ENCODE data around the gene INPP5A.

INPP5A gene

DNA sequence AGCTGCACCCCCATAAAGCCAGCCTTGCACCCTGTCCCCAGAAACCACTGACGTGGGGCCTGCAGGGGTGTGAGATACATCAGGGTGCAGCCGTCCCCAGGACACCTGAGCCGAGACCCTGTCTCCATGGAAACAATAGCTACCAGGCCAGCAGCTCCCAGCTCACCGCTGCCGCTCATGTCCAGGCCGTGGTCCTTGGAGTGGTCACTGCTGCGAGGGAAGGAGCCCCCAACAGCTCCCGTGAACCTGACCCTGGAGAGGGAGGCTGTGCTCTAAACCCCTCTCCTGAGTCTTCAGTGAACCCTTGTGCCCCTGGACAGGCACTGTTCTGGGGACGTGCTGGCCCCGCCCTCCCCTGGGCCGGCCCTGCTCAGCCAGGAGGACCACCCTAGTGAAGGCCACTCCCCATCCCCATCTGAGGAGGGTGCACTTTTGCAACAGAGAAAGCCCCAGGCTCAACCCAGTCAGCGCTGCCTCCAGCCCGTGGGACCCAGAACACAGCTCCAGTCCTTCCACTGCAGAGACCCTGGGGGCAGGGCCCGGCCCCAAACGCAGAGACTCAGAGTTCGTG, 19.6 kb upstream of the INPP5A start:
- no peak for DNase-seq (ENCODE audit: low read depth)

DNA sequence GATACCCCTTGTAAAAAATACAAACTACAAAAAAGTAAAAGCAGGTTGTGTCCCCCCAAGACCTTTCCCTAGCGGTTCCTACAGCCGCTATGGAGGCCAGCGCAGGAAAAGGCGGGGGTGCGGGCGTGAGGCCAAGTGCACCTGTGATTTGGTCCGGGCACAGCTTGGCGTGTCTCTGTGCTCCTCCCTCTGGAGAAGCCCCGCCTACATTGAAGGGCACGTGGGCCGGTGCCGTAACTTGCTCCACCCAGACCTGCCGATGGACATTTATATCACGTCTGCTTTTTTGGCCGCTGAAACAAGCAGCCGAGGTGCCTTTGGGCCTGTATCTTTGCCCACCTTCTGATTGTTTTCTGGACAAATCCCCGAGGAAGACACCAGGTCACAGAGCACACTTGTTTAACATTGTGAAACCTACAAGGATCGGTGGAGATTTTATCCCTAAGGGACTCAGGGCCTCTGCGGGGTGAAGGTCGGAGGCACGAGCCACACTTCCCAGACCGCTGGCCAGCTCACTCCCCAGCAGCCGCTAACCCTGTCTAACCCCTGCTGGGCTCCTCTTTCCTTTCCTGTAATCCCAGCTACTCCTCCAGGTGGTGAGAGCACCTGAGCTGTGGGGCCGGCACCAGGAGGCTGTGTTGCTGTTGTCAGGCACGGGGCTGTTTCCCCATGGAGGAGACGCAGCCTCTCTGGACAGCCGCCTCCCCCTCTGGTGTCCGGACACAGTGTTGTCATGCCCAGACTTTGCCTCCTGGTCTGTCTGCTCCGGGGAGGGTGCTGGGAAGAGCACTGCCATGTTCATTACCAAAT, 18.8 kb upstream of the INPP5A start:
- DNase-seq (ENCODE audit: low read depth) = no peak

DNA sequence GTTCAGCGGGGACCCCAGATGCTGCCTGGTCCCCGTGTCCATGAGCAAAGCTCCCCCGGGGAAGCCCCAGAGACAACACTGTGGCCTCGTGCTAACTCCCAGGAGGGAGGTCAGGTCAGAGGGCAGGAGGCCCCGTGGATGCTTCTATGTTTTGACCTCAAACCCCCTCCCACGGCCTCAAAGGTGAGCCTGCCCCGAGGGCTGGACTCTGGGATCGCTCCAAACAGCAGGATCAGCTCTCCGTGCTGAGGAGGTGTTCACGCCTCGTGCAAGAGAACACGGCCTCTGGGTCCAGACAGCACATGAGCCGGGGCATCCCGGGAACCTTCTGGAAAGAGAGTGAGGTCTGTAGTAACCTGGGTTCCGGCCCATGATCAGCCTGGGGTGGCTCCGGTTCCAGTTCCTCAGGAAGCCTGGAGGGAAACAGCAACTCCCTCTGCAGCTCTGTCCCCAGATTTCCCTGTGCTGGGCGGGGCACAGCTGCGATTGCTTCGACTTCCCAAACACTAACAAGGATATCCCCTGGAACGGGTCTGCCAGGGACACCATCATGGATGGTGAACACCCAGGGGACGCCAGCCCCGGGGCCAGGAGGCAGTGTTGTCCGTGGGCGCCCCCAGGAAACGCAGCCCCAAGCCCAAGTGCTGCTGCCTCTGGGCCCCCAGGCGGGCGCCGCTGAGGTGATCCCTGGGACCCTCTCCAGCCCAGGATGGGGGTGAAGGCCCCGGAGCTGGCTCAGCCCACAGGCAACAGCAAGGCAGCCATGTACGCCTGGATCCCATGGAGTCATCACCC, 18.0 kb upstream of the INPP5A start:
- DNase-seq (ENCODE audit: low read depth) = no peak

- no peak for DNase-seq (ENCODE audit: low read depth)
These were observed 17.3 kb upstream of the INPP5A start for GRCh38 chr10:132520177-132520811.

DNA sequence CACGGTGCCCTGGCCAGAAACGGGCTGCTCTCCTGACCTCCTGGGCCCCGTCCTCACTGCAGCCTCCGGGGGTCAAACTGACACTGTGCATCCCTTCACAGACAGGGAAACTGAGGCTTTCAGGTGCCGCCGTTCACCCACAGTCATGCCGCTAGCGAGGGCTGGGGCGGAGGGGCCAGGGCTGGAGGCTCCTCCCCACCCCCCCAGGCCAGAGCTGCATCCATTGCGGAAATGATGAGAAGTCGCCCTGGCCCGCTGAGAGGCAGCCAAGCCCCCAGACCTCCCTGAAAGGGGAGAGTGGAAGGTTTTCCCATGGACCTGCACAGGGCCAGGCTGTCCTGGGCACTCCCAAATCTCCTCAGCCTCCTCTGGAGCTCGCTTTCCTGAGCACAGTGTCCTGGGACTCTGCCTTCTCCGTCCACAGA, 16.5 kb upstream of the INPP5A start:
- no peak for DNase-seq (ENCODE audit: low read depth)

GRCh38 chr10:132521466-132522102, 16.0 kb upstream of the INPP5A start:
- DNase-seq (ENCODE audit: low read depth) = no peak

DNA sequence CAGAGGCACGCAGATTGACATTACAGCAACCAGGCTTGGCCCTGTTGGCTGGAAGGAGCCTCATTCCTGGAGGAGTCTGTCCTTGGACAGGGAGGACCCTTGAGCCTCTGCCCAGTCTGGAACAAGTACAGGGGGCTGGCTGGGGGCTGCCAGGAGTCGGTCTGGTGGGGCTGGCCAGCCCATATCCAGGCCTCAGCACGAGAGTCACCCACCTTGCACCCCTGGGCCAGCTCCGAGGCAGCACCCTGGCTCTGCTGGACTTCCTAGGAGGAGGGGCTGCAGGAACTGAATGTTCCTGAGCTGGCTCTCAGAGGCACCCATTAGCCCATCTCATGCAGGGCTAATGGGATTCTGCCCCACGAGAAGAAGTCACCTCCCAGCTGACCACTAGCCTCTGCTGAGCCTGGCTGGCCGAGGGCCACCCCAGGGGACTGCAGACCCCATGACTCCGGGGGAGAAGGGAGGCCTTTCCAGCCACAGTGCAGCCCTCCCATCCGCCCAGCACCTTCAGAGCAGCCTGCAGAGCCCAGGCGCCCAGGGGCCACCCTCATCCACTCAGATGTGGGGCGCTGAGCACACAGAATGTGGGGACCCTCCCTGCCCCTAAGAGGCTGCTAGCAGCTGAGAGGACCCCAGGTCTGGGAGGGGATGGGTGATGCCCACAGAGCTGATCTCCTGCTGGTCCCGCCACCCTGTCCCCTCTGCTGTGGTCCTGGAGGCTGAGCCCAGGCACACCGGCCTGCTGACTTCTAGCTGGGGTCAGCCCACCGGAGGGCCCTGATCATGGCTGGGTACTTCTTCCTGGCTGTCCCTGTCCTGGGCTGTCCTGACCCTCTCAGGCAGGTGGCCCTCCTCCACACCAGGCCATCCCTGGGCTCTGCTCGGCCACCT, 14.8 kb upstream of the INPP5A start:
- no peak for DNase-seq (ENCODE audit: low read depth)

DNA sequence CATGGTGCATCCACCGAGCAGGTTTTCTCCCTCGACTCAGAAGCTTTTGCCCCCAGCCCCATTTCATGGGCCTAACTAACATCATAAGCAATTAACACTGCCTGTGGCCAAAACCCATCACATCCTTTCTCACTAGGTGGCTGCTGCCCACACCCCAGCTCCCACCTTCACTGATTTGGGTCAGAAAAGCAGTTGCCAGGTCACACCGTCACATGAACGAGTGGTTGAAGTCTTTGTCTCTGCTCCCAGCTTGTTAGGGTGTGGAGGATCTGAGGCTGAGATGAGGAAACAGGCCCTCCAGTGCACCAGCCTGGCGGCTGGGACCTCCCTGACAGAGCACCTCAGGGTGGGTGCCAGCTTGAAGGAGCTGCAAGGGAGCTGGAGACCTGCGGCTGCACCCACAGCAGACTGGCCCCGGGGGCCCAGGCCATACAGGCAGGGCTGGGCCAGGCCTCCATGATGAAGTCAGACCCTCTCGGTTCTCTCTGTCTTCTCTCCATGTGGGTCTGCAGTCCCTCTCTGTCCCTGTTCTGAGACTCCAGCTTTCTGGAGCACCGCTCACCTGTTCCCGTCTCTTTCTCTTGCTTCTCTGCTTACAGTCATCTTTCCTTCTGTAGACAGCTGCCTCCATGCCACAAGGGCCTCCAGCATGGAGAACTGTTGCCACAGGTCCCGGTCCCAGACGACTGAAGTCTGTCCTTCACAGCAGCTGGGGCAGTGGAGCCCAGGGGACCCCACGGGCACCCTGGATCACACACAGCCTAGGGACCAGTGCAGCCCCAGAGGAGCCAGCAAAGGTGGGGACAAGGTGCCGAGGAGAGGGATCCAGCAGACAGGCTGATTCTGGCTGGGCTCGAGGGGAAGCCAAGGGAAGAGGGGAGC, 13.8 kb upstream of the INPP5A start:
- no peak for DNase-seq (ENCODE audit: low read depth)

GRCh38 chr10:132524443-132525285, 12.9 kb upstream of the INPP5A start:
- DNase-seq (ENCODE audit: low read depth) = no peak

GRCh38 chr10:132526676-132527075, 10.9 kb upstream of the INPP5A start:
- DNase-seq (ENCODE audit: low read depth) = no peak

GRCh38 chr10:132527339-132528063, 10.1 kb upstream of the INPP5A start:
- no peak for DNase-seq (ENCODE audit: low read depth)

DNA sequence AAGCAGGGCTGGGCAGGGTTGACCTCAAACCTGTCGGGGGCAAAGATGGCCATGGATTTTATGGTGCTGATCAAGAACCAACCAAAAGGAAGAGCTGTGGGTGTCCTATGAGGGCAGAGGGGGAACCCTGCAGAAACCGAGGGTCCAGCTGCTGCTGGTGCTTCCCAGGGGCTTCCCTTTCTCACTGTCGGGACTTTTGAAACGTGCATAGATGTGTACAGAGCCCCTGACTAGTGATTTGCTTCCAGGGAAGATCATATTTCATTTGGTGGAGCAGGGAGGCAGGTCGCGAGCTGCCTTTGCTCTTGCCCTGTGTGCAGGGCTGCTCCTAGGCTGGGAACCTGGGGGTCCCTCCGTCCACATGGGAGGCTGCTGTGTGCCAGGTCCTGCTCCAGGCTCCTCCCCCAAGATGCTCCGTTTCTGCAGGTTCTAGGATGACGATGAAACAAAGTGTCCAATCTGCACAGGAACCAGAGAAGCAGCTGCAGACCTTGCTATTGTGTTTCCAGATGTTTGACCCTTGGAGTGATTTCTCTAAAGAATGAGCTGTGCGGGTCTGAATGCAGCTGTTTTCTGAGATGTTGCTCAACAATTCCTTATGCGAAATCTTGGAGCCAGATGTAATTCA, 9.4 kb upstream of the INPP5A start:
- no peak for DNase-seq (ENCODE audit: low read depth)

GRCh38 chr10:132532179-132532578, 5.4 kb upstream of the INPP5A start:
- no peak for DNase-seq (ENCODE audit: low read depth)

- no peak for DNase-seq (ENCODE audit: low read depth)
These were observed 4.6 kb upstream of the INPP5A start for GRCh38 chr10:132532749-132533560.

- DNase-seq (ENCODE audit: low read depth) = no peak
These were observed 3.9 kb upstream of the INPP5A start for GRCh38 chr10:132533571-132534260.

- DNase-seq (ENCODE audit: low read depth) = no peak
These were observed 3.1 kb upstream of the INPP5A start for GRCh38 chr10:132534391-132535064.

Measured in stimulated activated CD8-positive, alpha-beta memory T cell treated with anti-CD3 and anti-CD28 coated beads, Interleukin-12 subunit alpha, Interleukin-12 subunit beta, amount 100 ng/mL, for 4 hours (primary cell).